K562 (cell line): ENCODE measurements around the gene CNTNAP4. TPM values are rescaled to one million over a fixed set of nuclear protein-coding genes. Genes with fewer than 3 reads are reported as not detected.

Experiments used
- ATAC-seq: fragments of 200-7000 bp; cut with Tn5 transposase; 3 replicates; pipeline ENCODE4 v1.9.1; 2020; ENCODE audit warnings: moderate library complexity
- BruUV-seq: library from RNA; stranded (reverse); fragments of 400-500 nt; replicated peaks from 2 replicates; lab custom pipeline; 2021; lab: Mats Ljungman, UMichigan
- CTCF ChIA-PET: fragments of 300-600 bp; formaldehyde crosslinking; extraction: SDS; loops from one replicate; lab custom pipeline; 2021; ENCODE audit warnings: low intra/inter-chr PET ratio; lab: Yijun Ruan, JAX
- POLR2A ChIA-PET: fragments of 300-600, 350-650 bp; sonication (Branson Sonifier 250); formaldehyde crosslinking; extraction: SDS; loops from one replicate; lab custom pipeline; 2021; ENCODE audit warnings: antibody characterized with exemption, inconsistent platforms; lab: Yijun Ruan, JAX
- DNase-seq, 4 experiments: peaks; one replicate each; pipeline versions ENCODE4 v3.0.0 to v3.0.0-alpha.2; 2011 to 2018; ENCODE audit warnings: low spot score in 3 of 4, mixed read lengths in 3 of 4; ENCODE audit errors: extremely low read depth in 1 of 4
- FAIRE-seq: peaks from 2 replicates; lab custom pipeline; 2011; peaks lifted over from hg19 to GRCh38; lab: Jason Lieb, UNC
- H2AFZ ChIP-seq: 2 replicates; pipeline ENCODE4 v1.6.0; 2011; ENCODE audit warnings: low read depth, low read length, control low read depth, inconsistent platforms
- H3K27ac ChIP-seq: fragments of 200-600 bp; 3 replicates; pipeline ENCODE4 v1.8.0; 2011; ENCODE audit warnings: low read depth, mild to moderate bottlenecking, control low read depth, inconsistent platforms, low read length, moderate library complexity, mixed read lengths; ENCODE audit errors: extremely low read depth
- H3K27me3 ChIP-seq, 2 experiments: fragments of 300-600 bp in 1 of 2; 2 replicates in 1 of 2; 3 replicates in 1 of 2; pipeline versions ENCODE4 v1.6.0 to v1.8.0; 2011; ENCODE audit warnings: inconsistent platforms in 2 of 2, low read length in 2 of 2, mild to moderate bottlenecking in 1 of 2, mixed read lengths in 1 of 2, moderate library complexity in 1 of 2; ENCODE audit not compliant: control insufficient read depth in 2 of 2, insufficient read depth in 2 of 2
- H3K36me3 ChIP-seq: fragments of 300-600 bp; 3 replicates; pipeline ENCODE4 v1.8.0; 2011; ENCODE audit warnings: mild to moderate bottlenecking, low read length, inconsistent platforms; ENCODE audit not compliant: control insufficient read depth, insufficient read depth
- H3K4me1 ChIP-seq, 2 experiments: fragments of 200-600 bp in 1 of 2; replicated peaks in 1 of 2; 2 replicates in 1 of 2; 3 replicates in 1 of 2; pipeline versions ENCODE4 v1.5.1 to v1.8.0; 2011; ENCODE audit warnings: inconsistent platforms in 2 of 2, low read length in 2 of 2, mild to moderate bottlenecking in 1 of 2, mixed read lengths in 1 of 2, moderate library complexity in 1 of 2; ENCODE audit not compliant: control insufficient read depth in 2 of 2, insufficient read depth in 2 of 2
- H3K4me2 ChIP-seq: 2 replicates; pipeline ENCODE4 v1.6.1; 2011; ENCODE audit warnings: low read length, control low read depth, inconsistent platforms, mixed read lengths; ENCODE audit not compliant: insufficient read depth
- H3K4me3 ChIP-seq: fragments of 200-600 bp; sonication (generic), shearing (Covaris generic); 2 replicates; pipeline ENCODE4 v1.5.1; 2016; ENCODE audit warnings: control low read depth, inconsistent platforms
- H3K79me2 ChIP-seq: fragments of 200-600 bp; 3 replicates; pipeline ENCODE4 v1.8.0; 2011; ENCODE audit warnings: low read length, inconsistent platforms; ENCODE audit not compliant: control insufficient read depth, insufficient read depth
- H3K9ac ChIP-seq, 2 experiments: 2 replicates each; pipeline versions ENCODE4 v1.6.0 to v1.6.1; 2011; ENCODE audit warnings: low read depth in 2 of 2, low read length in 2 of 2, control low read depth in 1 of 2, inconsistent platforms in 1 of 2, mild to moderate bottlenecking in 1 of 2, mixed read lengths in 1 of 2; ENCODE audit not compliant: insufficient read depth in 1 of 2
- H3K9me1 ChIP-seq: one replicate; pipeline ENCODE4 v1.6.0; 2011; ENCODE audit warnings: inconsistent platforms, mild to moderate bottlenecking, low read length, moderate library complexity; ENCODE audit not compliant: control insufficient read depth, insufficient read depth
- H3K9me3 ChIP-seq: replicated peaks from 2 replicates; pipeline ENCODE4 v1.5.1; 2011; ENCODE audit warnings: low read depth, low read length, inconsistent platforms; ENCODE audit not compliant: control insufficient read depth, insufficient read depth
- H4K20me1 ChIP-seq: replicated peaks from 2 replicates; pipeline ENCODE4 v1.6.1; 2011; ENCODE audit warnings: low read length, inconsistent platforms, mixed read lengths; ENCODE audit not compliant: control insufficient read depth, insufficient read depth
- DACH1 ChIP-seq: fragments of 450-650 bp; IDR thresholded peaks from 2 replicates; pipeline ENCODE4 v1.6.1; 2018; ENCODE audit not compliant: partially characterized antibody
- KLF6 ChIP-seq: fragments of 250-450 bp; sonication (Bioruptor Pico); IDR thresholded peaks from 2 replicates; pipeline ENCODE4 v1.4.0; 2020; ENCODE audit warnings: mild to moderate bottlenecking, moderate library complexity, borderline replicate concordance
- NCOA2 ChIP-seq, 2 experiments: fragments of 450-650 bp; IDR thresholded peaks; 2 replicates each; pipeline ENCODE4 v1.6.1; 2018; ENCODE audit warnings: mild to moderate bottlenecking in 2 of 2, moderate library complexity in 1 of 2; ENCODE audit not compliant: partially characterized antibody in 2 of 2
- PHTF2 ChIP-seq: fragments of 250-450 bp; sonication (Bioruptor Pico); IDR thresholded peaks from 2 replicates; pipeline ENCODE4 v1.5.0; 2021; ENCODE audit warnings: mild to moderate bottlenecking
- POLR2A ChIP-seq: fragments of 450-650 bp; conservative IDR thresholded peaks from 2 replicates; pipeline ENCODE4 v1.6.1; 2016
- RNF2 ChIP-seq: sonication (generic); IDR thresholded peaks from 2 replicates; pipeline ENCODE4 v1.6.1; 2016
- SRSF1 ChIP-seq: fragments of 200-400 bp; formaldehyde crosslinking; IDR thresholded peaks from 2 replicates; pipeline ENCODE4 v1.6.1; 2017; ENCODE audit warnings: mild to moderate bottlenecking, low read depth, low read length, moderate library complexity
- YBX1 ChIP-seq: fragments of 450-650 bp; IDR thresholded peaks from 2 replicates; pipeline ENCODE4 v1.7.1; 2016; ENCODE audit warnings: mild to moderate bottlenecking
- ZSCAN32 ChIP-seq: fragments of 450-650 bp; formaldehyde crosslinking; IDR thresholded peaks from 2 replicates; pipeline ENCODE4 v1.4.0; 2020; ENCODE audit warnings: mild to moderate bottlenecking, moderate library complexity
- WGBS: fragments of 100-300 bp; shearing (Covaris generic); methylation state at CpG from one replicate; pipeline ENCODE4 v1.1.6; 2016; ENCODE audit warnings: low coverage, mixed read lengths; ENCODE audit not compliant: insufficient coverage; ENCODE audit errors: missing lambda C conversion rate; 5-methylcytosine and 5-hydroxymethylcytosine counted together
- in situ Hi-C: fragments of 300-500 bp; cut with MboI; formaldehyde crosslinking; loops from 4 replicates; pipeline ENCODE4 v1.15.0; 2018; ENCODE audit warnings: inconsistent platforms, mixed read lengths
- intact Hi-C: fragments of 100-400 bp; cut with micrococcal nuclease; formaldehyde crosslinking; loops from 2 replicates; pipeline ENCODE4 v1.14.2; 2022
- polyA plus RNA-seq, 8 experiments: library from polyadenylated mRNA; depleted of rRNA in 4 of 8; stranded (reverse) in 5 of 8; unstranded in 3 of 8; fragments of >200 nt; fragmentation: Nextera tagmentation in 2 of 8; fragmentation: Illumina TruSeq in 1 of 8; extraction: Ambion mirVana in 2 of 8; extraction: Trizol in 1 of 8; gene quantifications; 2 replicates each; pipeline versions ENCODE4 v1.2.1 to v1.2.3, GENCODE V29; 2011 to 2014; ENCODE audit warnings: inconsistent platforms in 1 of 8, missing spikeins in 1 of 8
- total RNA-seq, 7 experiments: library from RNA; depleted of rRNA in 6 of 7; stranded (reverse); fragments of >200 nt in 6 of 7; fragmentation: Illumina TruSeq in 2 of 7; extraction: Trizol in 2 of 7; gene quantifications; 2 replicates each; pipeline versions ENCODE4 v1.2.1 to v1.2.3, GENCODE V29; 2011 to 2021; ENCODE audit warnings: low replicate concordance in 1 of 7
- TF ChIP-seq, protein P1 (sequence below): fragments of 250-450 bp; sonication (Bioruptor Pico); IDR thresholded peaks from 2 replicates; pipeline ENCODE4 v1.4.0; 2020; ENCODE audit warnings: mild to moderate bottlenecking, moderate library complexity
- TF ChIP-seq, protein P2 (sequence below): IDR thresholded peaks from 2 replicates; pipeline ENCODE4 v1.6.1; 2014; ENCODE audit warnings: antibody characterized with exemption
- TF ChIP-seq, protein P3 (sequence below): fragments of 250-450 bp; sonication (Bioruptor Pico); IDR thresholded peaks from 2 replicates; pipeline ENCODE4 v1.5.0; 2020; ENCODE audit warnings: mild to moderate bottlenecking, borderline replicate concordance
- TF ChIP-seq, protein P4 (sequence below): fragments of 450-650 bp; formaldehyde crosslinking; conservative IDR thresholded peaks from 2 replicates; pipeline ENCODE4 v1.4.0; 2022; ENCODE audit warnings: mild to moderate bottlenecking, missing genetic modification characterization

The CNTNAP4 gene
- total and polyA plus RNA-seq, 9 of the 15 experiments (the other 6 are each of a cell fraction or from before 2014, with no cell fraction given): not detected

DNA sequence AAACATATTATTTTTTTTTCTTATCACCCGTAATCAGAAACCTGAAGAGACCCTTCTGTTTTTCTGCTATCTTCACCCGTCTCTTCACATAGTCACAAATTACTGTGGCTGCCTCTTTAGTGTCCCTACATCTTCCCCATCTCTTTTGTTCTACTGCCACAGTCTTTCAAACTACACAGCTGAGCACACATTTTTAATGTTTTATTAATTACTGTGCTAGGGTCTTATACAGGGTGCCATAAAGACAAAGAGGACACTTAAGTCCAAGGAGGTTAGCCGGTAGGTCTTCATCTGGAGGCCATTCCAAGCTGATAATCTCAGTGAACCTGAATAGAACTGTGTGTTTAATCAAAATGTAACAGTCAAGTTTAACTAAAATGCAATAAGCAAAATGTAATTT is 20.7 kb downstream of the CNTNAP4 start (continued):
- TF ChIP-seq, protein P1, sequence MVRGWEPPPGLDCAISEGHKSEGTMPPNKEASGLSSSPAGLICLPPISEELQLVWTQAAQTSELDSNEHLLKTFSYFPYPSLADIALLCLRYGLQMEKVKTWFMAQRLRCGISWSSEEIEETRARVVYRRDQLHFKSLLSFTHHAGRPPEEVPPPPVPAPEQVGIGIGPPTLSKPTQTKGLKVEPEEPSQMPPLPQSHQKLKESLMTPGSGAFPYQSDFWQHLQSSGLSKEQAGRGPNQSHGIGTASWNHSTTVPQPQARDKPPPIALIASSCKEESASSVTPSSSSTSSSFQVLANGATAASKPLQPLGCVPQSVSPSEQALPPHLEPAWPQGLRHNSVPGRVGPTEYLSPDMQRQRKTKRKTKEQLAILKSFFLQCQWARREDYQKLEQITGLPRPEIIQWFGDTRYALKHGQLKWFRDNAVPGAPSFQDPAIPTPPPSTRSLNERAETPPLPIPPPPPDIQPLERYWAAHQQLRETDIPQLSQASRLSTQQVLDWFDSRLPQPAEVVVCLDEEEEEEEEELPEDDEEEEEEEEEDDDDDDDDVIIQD (CRISPR knock-in tag): no peak
- TF ChIP-seq, protein P2, sequence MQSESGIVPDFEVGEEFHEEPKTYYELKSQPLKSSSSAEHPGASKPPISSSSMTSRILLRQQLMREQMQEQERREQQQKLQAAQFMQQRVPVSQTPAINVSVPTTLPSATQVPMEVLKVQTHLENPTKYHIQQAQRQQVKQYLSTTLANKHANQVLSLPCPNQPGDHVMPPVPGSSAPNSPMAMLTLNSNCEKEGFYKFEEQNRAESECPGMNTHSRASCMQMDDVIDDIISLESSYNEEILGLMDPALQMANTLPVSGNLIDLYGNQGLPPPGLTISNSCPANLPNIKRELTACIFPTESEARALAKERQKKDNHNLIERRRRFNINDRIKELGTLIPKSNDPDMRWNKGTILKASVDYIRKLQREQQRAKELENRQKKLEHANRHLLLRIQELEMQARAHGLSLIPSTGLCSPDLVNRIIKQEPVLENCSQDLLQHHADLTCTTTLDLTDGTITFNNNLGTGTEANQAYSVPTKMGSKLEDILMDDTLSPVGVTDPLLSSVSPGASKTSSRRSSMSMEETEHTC: no peak
- no peak for TF ChIP-seq SRSF1

DNA sequence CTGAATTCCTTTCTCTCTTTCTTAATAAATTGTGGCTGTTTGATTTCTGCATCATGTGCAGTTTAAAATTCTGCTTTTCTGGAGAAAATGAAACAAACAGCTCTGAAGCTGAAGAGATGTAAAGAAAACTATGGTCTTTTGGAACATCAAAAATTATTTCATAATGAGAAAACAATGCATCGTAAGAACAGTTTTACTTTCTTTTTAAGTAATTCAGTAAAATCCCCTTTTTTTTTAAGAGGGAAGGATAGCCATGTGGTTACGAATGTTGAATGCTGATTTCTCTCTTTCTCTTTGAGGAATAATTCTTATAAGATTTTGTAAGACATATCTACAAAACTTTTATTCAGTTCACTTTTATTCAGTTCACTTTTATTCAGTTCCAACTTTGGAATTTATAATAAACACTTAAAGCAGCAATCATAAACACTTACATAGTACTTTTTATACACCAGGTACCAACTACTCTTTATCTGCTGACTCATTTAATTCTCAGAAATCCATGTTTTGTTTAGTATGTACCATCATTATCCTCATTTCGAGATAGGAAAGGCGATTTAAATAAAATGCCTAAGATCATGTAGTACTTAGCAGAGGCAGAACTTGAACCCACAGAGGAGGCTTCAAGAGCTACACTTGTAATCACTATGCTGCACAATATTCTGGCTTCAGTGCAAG is 26.6 kb downstream of the CNTNAP4 start:
- ChIA-PET POLR2A (no interaction called here), CTCF (interaction anchor here (0.5 kb wide), 1 partner anchor 28 kb away, joined by 4 read pairs; no protein-coding TSS in a partner anchor)
- no peak overlapping the region for H2AFZ ChIP-seq
- no peaks in the 10 kb centered on the region for H3K9me3 ChIP-seq
- no peak overlapping the region for H3K4me2 ChIP-seq
- H3K27me3 ChIP-seq: no peaks in the 10 kb centered on the region
- no peaks in the 10 kb centered on the region for H4K20me1 ChIP-seq
- H3K27ac ChIP-seq: no peak overlapping the region
- in situ Hi-C loops: no loop called here
- no peaks in the 10 kb centered on the region for H3K79me2 ChIP-seq
- no peak for FAIRE-seq
- no peaks in the 10 kb centered on the region for H3K4me1 ChIP-seq
- BruUV-seq: no TSS peak
- WGBS: 3% methylated on average over 4 of the region's 4 CpGs
- ATAC-seq: no peak
- DNase-seq: no peak
- H3K4me3 ChIP-seq: no peak overlapping the region
- H3K9me1 ChIP-seq: no peaks in the 10 kb centered on the region
- no peak overlapping the region for H3K9ac ChIP-seq
- no peaks in the 10 kb centered on the region for H3K36me3 ChIP-seq
- intact Hi-C loops: no loop called here
- TF ChIP-seq NCOA2 (IDR thresholded peaks at IDR 0.05; ENCODE audit: partially characterized antibody in 2 of 2) (no peak), POLR2A (no peak), ZSCAN32 (no peak), DACH1 (no peak), RNF2 (no peak), KLF6 (CRISPR knock-in tag) (no peak), YBX1 (no peak), PHTF2 (CRISPR knock-in tag) (no peak)
- TF ChIP-seq, protein P3, sequence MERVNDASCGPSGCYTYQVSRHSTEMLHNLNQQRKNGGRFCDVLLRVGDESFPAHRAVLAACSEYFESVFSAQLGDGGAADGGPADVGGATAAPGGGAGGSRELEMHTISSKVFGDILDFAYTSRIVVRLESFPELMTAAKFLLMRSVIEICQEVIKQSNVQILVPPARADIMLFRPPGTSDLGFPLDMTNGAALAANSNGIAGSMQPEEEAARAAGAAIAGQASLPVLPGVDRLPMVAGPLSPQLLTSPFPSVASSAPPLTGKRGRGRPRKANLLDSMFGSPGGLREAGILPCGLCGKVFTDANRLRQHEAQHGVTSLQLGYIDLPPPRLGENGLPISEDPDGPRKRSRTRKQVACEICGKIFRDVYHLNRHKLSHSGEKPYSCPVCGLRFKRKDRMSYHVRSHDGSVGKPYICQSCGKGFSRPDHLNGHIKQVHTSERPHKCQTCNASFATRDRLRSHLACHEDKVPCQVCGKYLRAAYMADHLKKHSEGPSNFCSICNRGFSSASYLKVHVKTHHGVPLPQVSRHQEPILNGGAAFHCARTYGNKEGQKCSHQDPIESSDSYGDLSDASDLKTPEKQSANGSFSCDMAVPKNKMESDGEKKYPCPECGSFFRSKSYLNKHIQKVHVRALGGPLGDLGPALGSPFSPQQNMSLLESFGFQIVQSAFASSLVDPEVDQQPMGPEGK: no peak
- TF ChIP-seq, protein P4, sequence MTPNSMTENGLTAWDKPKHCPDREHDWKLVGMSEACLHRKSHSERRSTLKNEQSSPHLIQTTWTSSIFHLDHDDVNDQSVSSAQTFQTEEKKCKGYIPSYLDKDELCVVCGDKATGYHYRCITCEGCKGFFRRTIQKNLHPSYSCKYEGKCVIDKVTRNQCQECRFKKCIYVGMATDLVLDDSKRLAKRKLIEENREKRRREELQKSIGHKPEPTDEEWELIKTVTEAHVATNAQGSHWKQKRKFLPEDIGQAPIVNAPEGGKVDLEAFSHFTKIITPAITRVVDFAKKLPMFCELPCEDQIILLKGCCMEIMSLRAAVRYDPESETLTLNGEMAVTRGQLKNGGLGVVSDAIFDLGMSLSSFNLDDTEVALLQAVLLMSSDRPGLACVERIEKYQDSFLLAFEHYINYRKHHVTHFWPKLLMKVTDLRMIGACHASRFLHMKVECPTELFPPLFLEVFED (CRISPR knock-in tag): no peak
